SK-N-SH (cell line): ENCODE measurements around the gene WASF2. TPM values are rescaled to one million over a fixed set of nuclear protein-coding genes. Genes with fewer than 3 reads are reported as not detected.

Experiments
- CTCF ChIA-PET: fragments of 300-600, 350-600 bp; formaldehyde crosslinking; extraction: SDS; loops from one replicate; lab custom pipeline; 2021; lab: Yijun Ruan, JAX
- POLR2A ChIA-PET: fragments of 350-600 bp; sonication (Branson Sonifier 250); formaldehyde crosslinking; extraction: SDS; loops from one replicate; lab custom pipeline; 2020; ENCODE audit warnings: antibody characterized with exemption, inconsistent platforms; lab: Yijun Ruan, JAX
- DNase-seq: peaks from one replicate; pipeline ENCODE4 v3.0.0; 2012
- H2AFZ ChIP-seq: fragments of 200-600 bp; sonication (generic); 2 replicates; pipeline ENCODE4 v1.8.1; 2016; ENCODE audit warnings: antibody characterized with exemption, mild to moderate bottlenecking, low read depth
- H3F3A ChIP-seq: fragments of 200-600 bp; sonication (generic); replicated peaks from 2 replicates; pipeline ENCODE3; 2016; ENCODE audit warnings: antibody characterized with exemption, mild to moderate bottlenecking; ENCODE audit not compliant: insufficient read depth
- H3K27ac ChIP-seq, 2 experiments: fragments of 200-500 bp in 1 of 2; fragments of 200-600 bp in 1 of 2; sonication (Bioruptor generic) in 1 of 2; sonication (generic), shearing (Covaris generic) in 1 of 2; 2 replicates each; pipeline versions ENCODE4 v1.5.1 to v1.6.1; 2014 to 2016; ENCODE audit warnings: low read depth in 2 of 2, inconsistent platforms in 1 of 2, low read length in 1 of 2, mild to moderate bottlenecking in 1 of 2, mixed read lengths in 1 of 2
- H3K27me3 ChIP-seq: fragments of 200-600 bp; sonication (generic), shearing (Covaris generic); 2 replicates; pipeline ENCODE4 v1.6.1; 2016; ENCODE audit warnings: mixed run types; ENCODE audit not compliant: insufficient read depth
- H3K36me3 ChIP-seq, 2 experiments: fragments of 200-500 bp in 1 of 2; fragments of 200-600 bp in 1 of 2; sonication (Bioruptor generic) in 1 of 2; sonication (generic) in 1 of 2; replicated peaks in 1 of 2; 2 replicates each; pipeline versions ENCODE3 to v1.5.1; 2014 to 2016; ENCODE audit warnings: low read length in 1 of 2, mild to moderate bottlenecking in 1 of 2; ENCODE audit not compliant: insufficient read depth in 2 of 2, control insufficient read depth in 1 of 2
- H3K4me1 ChIP-seq, 2 experiments: fragments of 200-500 bp in 1 of 2; fragments of 200-600 bp in 1 of 2; sonication (Bioruptor generic) in 1 of 2; sonication (generic), shearing (Covaris generic) in 1 of 2; 2 replicates each; pipeline versions ENCODE4 v1.5.1 to v1.6.1; 2014 to 2016; ENCODE audit warnings: low read depth in 1 of 2, low read length in 1 of 2, mixed run types in 1 of 2; ENCODE audit not compliant: insufficient read depth in 2 of 2, control insufficient read depth in 1 of 2
- H3K4me2 ChIP-seq: fragments of 200-600 bp; sonication (generic), shearing (Covaris generic); 2 replicates; pipeline ENCODE4 v1.6.1; 2017; ENCODE audit warnings: mixed run types
- H3K4me3 ChIP-seq, 2 experiments: fragments of 200-500 bp in 1 of 2; fragments of 200-600 bp in 1 of 2; sonication (Bioruptor generic) in 1 of 2; sonication (generic), shearing (Covaris generic) in 1 of 2; 2 replicates each; pipeline versions ENCODE4 v1.5.1 to v1.8.1; 2014 to 2016; ENCODE audit warnings: low read depth in 2 of 2, inconsistent platforms in 1 of 2, low read length in 1 of 2, mild to moderate bottlenecking in 1 of 2, mixed read lengths in 1 of 2, moderate library complexity in 1 of 2
- H3K79me2 ChIP-seq: fragments of 200-600 bp; sonication (generic); 2 replicates; pipeline ENCODE4 v1.8.1; 2017; ENCODE audit warnings: mild to moderate bottlenecking; ENCODE audit not compliant: insufficient read depth
- H3K9ac ChIP-seq: fragments of 200-600 bp; sonication (generic); 2 replicates; pipeline ENCODE4 v1.6.1; 2017; ENCODE audit warnings: mixed run types
- H3K9me2 ChIP-seq: fragments of 200-600 bp; sonication (generic); 2 replicates; pipeline ENCODE4 v1.6.1; 2017; ENCODE audit warnings: mixed run types
- H3K9me3 ChIP-seq: fragments of 200-600 bp; sonication (generic); 2 replicates; pipeline ENCODE4 v1.6.1; 2017; ENCODE audit warnings: mixed run types, mild to moderate bottlenecking, moderate library complexity
- H4K20me1 ChIP-seq: fragments of 200-600 bp; sonication (generic); 2 replicates; pipeline ENCODE4 v1.6.1; 2017; ENCODE audit warnings: mild to moderate bottlenecking, mixed run types; ENCODE audit not compliant: insufficient read depth
- FOSL2 ChIP-seq: IDR thresholded peaks from 2 replicates; pipeline ENCODE4 v1.4.0; 2012; ENCODE audit warnings: low read depth, mild to moderate bottlenecking, moderate library complexity, borderline replicate concordance
- FOXM1 ChIP-seq: IDR thresholded peaks from 2 replicates; pipeline ENCODE4 v1.4.0; 2012; ENCODE audit warnings: low read depth, mild to moderate bottlenecking
- GABPA ChIP-seq: IDR thresholded peaks from 2 replicates; pipeline ENCODE4 v1.4.0; 2012; ENCODE audit warnings: low read depth, mild to moderate bottlenecking
- JUND ChIP-seq: IDR thresholded peaks from 2 replicates; pipeline ENCODE4 v1.4.0; 2012
- RXRA ChIP-seq: IDR thresholded peaks from 2 replicates; pipeline ENCODE4 v1.4.0; 2012; ENCODE audit warnings: low read depth, mild to moderate bottlenecking, borderline replicate concordance
- TAF1 ChIP-seq: IDR thresholded peaks from 2 replicates; pipeline ENCODE4 v1.6.1; 2012; ENCODE audit warnings: low read depth, mild to moderate bottlenecking, low read length, moderate library complexity, borderline replicate concordance
- YY1 ChIP-seq: IDR thresholded peaks from 2 replicates; pipeline ENCODE4 v1.4.0; 2012; ENCODE audit warnings: low read depth, mild to moderate bottlenecking
- ZBTB33 ChIP-seq: IDR thresholded peaks from 2 replicates; pipeline ENCODE4 v1.4.0; 2012; ENCODE audit warnings: low read depth, borderline replicate concordance
- WGBS: methylation state at CpG from one replicate; pipeline ENCODE4 v1.1.6; 2017; ENCODE audit warnings: low lambda C conversion rate; 5-methylcytosine and 5-hydroxymethylcytosine counted together
- polyA plus RNA-seq, 3 experiments: library from polyadenylated mRNA; depleted of rRNA; stranded (reverse); fragments of >200 nt; gene quantifications; 2 replicates each; pipeline ENCODE4 v1.2.3, GENCODE V29; 2012

WASF2 gene
- polyA plus RNA-seq, 1 of the 3 experiments (the other 2 are of a cell fraction), result 27.1 TPM

DNA sequence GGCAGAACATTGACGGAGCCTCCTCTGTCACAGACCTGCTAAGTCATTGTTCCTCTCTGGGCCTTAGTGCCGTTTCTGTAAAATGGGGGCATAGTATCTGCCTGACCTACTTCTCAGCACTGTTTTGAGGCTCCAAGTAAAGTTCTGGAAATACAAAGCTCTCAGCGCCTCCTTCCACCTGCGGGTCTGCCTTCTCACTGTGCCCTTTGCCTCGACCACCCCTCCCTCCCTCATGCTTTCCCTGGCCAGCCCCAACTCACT lies 15.4 kb upstream of the WASF2 start:
- TF ChIP-seq GABPA (no peak), RXRA (no peak), FOSL2 (no peak), FOXM1 (no peak)
- TF ChIP-seq, all 33 proteins: peak for 0
- 89% methylated on average over 5 of the region's 5 CpGs for WGBS
- CTCF ChIA-PET, result interaction anchor here (0.9 to 1.9 kb wide), 3 partner anchors 11 to 209 kb away, joined by 3 to 6 read pairs (median 4); no protein-coding TSS in a partner anchor
- Histone ChIP-seq H3K9me3 (no peaks in the 10 kb centered on the region), H3K79me2 (no peaks in the 10 kb centered on the region), H3K4me1 (peaks cover 0 to 14% of the 10 kb centered on the region in 2 experiments; a peak in 2 of 4 replicates), H3K4me2 (no peak overlapping the region), H3K4me3 (no peak overlapping the region), H3K9ac (no peak overlapping the region), H4K20me1 (no peaks in the 10 kb centered on the region), H2AFZ (no peak overlapping the region), H3K27me3 (no peaks in the 10 kb centered on the region), H3K27ac (peak overlapping the region in 1 of 2 experiments; percentile 17; a peak in 1 of 4 replicates), H3K36me3 (no peaks in the 10 kb centered on the region), H3F3A (no peaks in the 10 kb centered on the region), H3K9me2 (no peaks in the 10 kb centered on the region)
- POLR2A ChIA-PET, result interaction anchor here (0.8 kb wide), 1 partner anchor 15 kb away, joined by 3 read pairs; the partner anchor contains the start of gene WASF2
- no peak for DNase-seq

DNA sequence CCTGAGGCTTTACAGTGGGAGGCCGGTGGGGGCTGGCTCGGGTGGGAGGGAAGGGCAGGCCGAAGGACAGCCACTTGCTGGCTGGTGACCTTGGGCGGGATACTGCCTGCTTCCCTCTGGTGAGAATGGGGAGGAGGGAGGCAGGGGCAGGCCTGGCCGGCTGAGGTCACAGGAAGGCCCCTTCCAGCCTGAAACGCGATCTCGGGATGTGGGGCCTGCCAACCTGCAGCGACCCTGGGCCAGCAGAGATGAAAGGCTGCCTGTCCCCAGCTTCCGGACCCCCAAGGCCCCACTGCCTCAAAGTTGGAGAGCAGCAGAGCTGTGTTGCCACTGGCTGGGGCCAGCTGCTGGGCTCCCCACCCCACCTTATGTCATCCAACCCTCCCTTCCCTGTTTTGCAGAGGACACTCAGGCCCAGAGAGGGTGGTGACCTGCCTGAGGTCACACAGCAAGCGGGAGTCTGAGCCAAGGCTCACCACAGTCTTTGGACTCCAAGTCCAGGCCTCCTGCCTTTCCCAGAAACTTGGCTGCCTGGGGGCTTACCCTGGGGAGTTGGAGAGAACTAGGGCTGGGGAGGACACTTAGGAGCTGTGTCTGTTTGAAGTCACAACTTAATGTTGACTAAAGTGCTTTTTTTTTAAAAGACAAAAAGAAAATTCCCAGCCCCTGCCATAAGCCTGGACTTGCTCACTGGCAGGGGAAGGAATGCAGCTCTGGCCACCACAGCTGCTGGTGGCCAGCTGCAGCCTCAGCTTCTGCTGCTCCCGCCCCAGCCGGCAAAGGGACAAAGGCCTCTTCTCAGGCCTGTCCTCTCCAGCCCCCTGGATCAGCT lies 14.8 kb upstream of the WASF2 start:
- Histone ChIP-seq H3K79me2 (no peaks in the 10 kb centered on the region), H3K4me2 (no peak overlapping the region), H3K4me1 (peaks cover 0 to 14% of the 10 kb centered on the region in 2 experiments; a peak in 2 of 4 replicates), H2AFZ (no peak overlapping the region), H3K9me2 (no peaks in the 10 kb centered on the region), H3K36me3 (no peaks in the 10 kb centered on the region), H3F3A (no peaks in the 10 kb centered on the region), H3K4me3 (no peak overlapping the region), H3K27ac (peak overlapping the region in 1 of 2 experiments; percentile 17; a peak in 1 of 4 replicates), H3K27me3 (no peaks in the 10 kb centered on the region), H3K9me3 (no peaks in the 10 kb centered on the region), H3K9ac (no peak overlapping the region), H4K20me1 (no peaks in the 10 kb centered on the region)
- POLR2A ChIA-PET, result interaction anchor here (0.8 kb wide), 1 partner anchor 15 kb away, joined by 3 read pairs; the partner anchor contains the start of gene WASF2
- CTCF ChIA-PET, result interaction anchor here (0.6 to 1.9 kb wide), 6 partner anchors 19 to 459 kb away, joined by 3 to 6 read pairs (median 3); no protein-coding TSS in a partner anchor
- 67% methylated on average over 5 of the region's 13 CpGs for WGBS
- no peak for TF ChIP-seq TAF1
- TF ChIP-seq YY1, result no peak
- TF ChIP-seq JUND, result no peak
- no peak for TF ChIP-seq ZBTB33
- TF ChIP-seq RXRA, result no peak
- peak; percentile 71 for DNase-seq
